HG03354 (cell line): ENCODE data around the gene GATA3.

Source experiments
- ATAC-seq: cut with Tn5 transposase; IDR thresholded peaks from one replicate; pipeline ENCODE4 v1.9.1; 2021; ENCODE audit warnings: mild to moderate bottlenecking; ENCODE audit not compliant: unreplicated experiment, poor library complexity, severe bottlenecking

The GATA3 gene

GRCh38 chr10:8121201-8121890 is 66.9 kb downstream of the GATA3 start:
- ATAC-seq, result no peak

GRCh38 chr10:8122611-8123369 is 68.3 kb downstream of the GATA3 start:
- no peak for ATAC-seq

DNA sequence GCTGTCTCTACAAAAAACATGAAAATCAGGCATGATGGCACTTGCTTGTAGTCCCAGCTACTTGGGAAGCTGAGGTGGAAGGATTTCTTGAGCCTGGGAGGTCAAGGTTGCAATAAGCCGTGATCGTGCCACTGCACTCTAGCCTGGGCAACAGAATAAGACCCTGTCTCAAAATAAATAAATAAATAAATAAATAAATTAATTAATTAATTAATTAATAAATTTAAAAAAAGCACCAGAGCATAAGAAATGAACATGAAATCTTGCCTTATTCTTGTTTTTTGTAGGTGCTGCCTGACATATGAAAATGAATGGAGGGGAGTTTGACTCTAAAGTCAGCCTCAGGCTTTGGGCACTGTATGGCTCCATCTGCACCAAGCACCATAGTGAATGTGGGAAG is 69.9 kb downstream of the GATA3 start:
- no peak for ATAC-seq
